Stimulated activated CD8-positive, alpha-beta memory T cell treated with anti-CD3 and anti-CD28 coated beads, Interleukin-2, amount 100 ng/mL, for 48 hours (primary cell): ENCODE measurements around the gene HGFAC.

Experiments used
- DNase-seq, 2 donors: peaks; one replicate each; pipeline ENCODE4 v3.0.0-alpha.2; 2020; ENCODE audit warnings: low read depth in 2 of 2

The HGFAC gene

GRCh38 chr4:3473181-3473950 is 31.6 kb downstream of the HGFAC start:
- DNase-seq: no peak

DNA sequence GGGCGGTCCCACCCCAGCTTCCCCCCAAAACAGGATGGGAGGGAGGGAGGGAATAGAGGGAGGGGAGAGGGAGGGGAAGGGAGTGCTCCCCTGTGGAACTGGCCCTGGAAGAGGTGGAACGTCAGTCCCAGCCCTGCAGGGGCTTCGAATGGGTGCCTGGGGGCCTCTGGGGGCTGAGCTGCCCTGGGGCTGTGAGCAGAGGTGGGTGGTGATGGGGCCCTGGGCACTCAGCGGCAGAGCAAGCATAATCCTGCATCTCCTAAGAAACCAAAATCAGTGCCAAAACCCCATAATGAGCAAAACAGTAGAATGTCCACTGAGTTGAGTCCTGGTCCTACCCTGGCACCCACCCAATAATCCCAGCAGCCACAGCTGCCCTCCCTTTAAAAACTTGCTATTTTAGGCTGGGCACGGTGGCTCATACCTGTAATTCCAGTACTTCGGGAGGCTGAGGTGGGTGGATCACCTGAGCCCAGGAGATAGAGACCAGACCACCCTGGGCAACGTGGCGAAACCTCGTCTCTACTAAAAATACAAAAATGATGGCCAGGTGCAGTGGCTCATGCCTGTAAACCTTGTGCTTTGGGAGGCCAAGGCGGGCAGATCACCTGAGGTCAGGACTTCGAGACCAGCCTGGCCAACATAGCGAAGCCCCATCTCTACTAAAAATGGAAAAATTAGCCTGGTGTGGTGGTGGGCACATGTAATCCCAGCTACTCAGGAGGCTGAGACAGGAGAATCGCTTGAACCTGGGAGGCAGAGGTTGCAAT is 32.4 kb downstream of the HGFAC start:
- no peak for DNase-seq

GRCh38 chr4:3475041-3475712 is 33.4 kb downstream of the HGFAC start:
- DNase-seq: no peak

DNA sequence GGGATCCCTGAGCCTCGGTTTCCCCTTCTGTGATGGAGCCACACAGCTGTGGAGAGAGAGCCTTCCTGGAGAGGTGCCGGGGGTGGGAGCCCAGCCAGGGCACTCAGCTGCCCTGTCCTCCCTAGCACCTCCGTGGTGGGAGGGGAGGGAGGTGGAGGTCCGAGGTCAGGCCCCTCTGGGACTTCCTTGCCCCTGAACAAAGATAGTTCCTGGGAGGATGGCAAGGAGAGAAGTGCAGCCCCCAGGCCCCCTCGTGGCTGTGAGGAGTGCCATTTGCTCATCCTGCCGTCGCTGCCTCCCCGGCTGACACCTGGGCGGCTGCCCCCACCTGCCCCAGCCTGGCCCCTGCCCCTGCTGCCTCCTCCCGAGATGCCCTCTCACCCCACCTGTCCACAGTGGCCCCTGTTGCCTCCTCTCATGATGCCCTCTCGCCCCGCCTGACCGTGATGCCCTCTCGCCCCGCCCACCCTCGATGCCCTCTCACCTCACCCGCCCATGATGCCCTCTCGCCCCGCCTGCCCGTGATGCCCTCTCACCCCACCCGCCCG is 34.0 kb downstream of the HGFAC start:
- DNase-seq: no peak

GRCh38 chr4:3476341-3476747 is 34.6 kb downstream of the HGFAC start:
- DNase-seq: no peak

DNA sequence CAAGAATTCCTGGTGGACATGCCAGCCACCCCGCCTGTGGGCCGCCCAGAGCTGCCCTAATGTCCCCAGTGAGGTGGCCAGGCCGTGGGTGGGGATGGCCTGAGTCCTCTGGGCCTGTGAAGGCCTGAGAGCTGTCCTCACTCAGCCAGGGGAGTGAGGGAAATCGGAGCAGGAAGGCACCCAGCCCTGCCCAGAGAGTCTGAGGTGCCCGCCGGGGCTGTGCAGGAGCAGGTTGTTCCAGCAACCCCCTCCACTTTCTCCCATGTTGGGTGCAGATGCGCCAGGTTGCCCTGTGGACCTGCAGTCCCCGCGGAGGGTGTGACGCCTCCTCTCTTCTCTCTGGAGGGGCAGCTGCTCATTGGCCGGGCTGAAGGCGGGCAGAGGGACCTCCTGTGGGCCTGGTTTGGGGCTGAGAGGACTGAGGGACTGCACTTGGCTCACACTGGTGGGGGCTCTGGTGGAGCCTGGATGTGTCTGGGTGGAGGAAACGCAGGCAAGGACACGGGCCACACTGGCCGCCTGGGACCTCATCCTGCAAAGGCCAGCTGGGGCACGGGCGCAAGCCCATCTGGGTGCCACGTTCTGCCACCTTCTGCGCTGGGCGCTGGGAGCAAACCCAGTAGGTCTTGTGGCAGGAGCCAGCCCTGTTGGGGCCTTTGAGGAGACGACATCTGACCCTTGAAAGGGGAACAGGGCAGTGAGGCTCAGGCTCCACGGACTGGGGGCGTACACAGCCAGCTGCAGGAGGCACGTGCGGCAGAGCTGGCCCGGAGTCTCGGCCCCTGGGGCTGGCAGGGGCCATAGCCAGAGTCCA is 35.4 kb downstream of the HGFAC start:
- DNase-seq: no peak

- no peak for DNase-seq
These were observed 36.1 kb downstream of the HGFAC start for GRCh38 chr4:3477750-3478430.

DNA sequence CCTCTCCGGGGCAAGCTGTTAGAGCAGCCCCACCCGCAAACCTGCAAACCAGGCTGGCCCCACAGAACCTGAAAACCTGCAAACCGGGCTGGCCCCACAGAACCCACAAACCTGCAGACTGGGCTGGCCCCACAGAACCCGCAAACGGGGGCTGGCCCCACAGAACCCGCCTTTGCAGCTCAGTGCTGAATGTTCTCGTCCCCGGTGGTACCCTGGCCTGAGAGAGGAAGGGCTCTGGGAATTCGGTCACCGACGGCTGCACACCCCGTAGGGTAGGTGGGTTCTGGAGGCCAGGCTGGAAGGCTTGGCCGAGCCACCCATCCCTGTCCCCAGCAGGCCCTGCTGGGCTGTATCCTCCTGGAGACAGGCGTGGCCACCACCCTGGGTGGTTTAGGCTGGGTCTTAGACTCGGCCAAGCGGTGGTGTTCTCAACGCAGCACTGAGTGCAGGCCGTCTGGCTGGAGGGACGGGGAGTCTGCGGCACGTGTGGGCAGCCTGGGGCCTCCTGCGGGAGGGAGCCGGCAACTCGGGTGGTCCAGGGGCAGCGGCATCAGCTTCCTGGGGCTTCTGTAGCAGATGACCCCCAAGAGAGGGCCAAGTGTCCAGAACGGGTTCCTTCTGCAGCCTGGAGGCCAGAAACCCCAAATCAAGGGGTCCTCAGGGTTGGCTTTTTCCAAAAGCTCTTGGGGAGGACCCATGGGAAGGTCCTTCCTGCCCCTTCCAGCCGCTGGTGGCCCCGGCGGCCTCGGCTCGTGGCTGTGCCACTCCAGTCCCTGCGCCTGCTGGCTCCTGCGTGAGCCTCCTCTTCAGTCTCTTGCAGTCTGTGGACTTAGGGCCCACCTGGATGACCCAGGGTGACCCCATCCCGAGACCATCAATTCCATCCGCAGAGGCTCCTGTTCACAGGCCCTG is 36.9 kb downstream of the HGFAC start:
- DNase-seq: no peak

DNA sequence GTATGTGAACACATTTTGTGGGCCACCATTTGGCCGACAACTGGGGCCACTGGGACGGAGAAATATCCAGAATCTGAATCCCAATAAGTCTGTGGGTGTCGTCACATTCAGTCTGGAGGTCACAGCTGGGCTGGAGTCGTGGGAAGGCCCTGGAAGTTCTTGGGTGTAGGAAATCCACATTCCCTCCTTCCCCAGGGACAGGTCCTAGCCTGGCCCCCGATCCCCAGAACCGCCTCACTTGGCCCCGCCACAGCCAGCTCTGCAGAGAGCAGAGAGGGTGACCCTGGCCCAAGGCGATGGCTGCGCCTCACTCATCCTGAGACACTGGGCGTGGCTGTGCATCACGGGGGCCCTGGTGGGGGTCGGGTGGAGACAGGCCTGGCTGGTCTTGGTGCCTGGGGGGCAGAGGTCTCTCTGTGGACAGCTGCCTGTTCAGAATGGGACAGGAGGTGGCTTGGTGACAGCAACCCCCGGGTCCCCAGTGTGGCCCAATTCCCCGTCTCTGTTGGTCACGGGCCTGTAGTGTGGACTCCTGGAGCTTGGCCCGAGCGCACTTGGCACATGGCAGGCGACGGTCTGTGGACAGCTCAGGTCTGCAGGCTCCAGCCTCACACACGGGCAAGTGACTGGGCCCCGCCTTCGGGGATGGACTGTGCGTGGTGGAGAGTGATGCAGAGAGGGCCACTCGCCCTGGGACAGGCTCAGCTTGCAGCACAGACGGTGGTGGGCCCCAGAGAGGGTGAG is 37.8 kb downstream of the HGFAC start:
- DNase-seq: no peak

- DNase-seq: peak; percentile 64 to 77
These were observed 38.9 kb downstream of the HGFAC start for GRCh38 chr4:3480528-3481112.

- DNase-seq: no peak
These were observed 39.4 kb downstream of the HGFAC start for GRCh38 chr4:3481113-3481531.

GRCh38 chr4:3481783-3482393 is 40.1 kb downstream of the HGFAC start:
- no peak for DNase-seq

DNA sequence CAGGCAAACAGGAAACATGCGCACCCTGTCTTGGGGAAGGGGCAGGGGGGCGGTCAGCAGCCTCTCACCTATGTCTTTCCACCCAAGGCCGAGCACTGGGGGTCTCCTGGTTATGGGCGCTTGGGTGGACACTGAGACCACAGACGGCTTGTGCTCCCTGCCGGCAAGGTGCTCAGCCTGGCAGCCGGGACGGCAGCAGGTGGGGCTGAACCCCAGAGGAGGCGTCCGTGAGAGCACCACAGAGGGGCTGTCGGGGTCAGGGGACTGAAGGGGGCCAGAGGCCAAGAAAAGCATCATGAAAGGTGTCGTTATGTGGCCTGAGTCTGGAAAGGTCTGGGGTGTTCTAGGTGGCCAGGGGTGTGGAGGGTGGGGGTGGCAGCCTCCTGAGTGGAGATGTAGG is 40.9 kb downstream of the HGFAC start:
- DNase-seq: no peak

- no peak for DNase-seq
These were observed 41.7 kb downstream of the HGFAC start for GRCh38 chr4:3483471-3483921.

DNA sequence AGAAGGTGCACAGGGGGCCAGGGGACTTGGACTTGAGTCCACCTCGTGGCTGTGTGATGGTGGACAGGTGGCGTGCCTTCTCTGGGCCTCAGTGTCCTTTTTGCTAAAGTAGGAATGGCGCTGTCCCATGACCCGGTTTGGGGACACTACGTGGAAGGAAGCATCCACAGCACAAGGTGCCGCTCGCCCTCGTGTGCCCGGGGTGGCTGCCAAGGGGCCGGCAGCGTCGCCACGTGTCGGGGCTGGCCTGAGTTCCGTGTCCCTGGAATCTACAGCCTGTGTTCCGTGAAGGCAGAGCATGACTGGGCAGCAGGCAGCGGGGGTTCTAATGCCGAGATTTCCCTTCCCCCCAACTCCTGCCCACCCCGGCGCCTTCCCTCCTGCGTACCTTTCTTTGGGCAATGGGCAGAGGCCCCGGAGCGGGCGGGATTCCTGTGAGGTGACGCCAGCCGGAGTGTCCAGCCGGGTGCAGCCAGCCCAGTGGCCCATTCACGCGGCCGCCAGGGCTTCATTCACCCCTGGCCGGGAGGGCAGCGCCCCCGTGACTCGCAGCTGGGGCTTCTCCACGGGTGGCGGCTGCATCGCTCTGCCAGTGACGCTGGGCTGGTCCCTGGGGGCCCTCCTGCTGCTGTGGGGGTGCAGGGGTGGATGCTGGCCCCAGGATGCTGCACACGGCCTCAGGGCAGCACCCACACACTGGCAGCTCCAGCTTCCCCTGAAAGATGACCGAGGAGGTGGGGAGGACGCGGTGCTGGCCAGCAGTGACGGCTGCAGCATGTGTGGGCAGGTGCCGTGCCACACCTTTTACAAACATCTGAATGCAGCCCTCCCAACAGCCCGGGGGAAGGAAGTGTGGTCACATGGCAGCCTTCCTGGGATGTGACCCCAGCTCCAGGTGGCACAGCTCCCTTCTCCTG is 42.5 kb downstream of the HGFAC start:
- DNase-seq: no peak

DNA sequence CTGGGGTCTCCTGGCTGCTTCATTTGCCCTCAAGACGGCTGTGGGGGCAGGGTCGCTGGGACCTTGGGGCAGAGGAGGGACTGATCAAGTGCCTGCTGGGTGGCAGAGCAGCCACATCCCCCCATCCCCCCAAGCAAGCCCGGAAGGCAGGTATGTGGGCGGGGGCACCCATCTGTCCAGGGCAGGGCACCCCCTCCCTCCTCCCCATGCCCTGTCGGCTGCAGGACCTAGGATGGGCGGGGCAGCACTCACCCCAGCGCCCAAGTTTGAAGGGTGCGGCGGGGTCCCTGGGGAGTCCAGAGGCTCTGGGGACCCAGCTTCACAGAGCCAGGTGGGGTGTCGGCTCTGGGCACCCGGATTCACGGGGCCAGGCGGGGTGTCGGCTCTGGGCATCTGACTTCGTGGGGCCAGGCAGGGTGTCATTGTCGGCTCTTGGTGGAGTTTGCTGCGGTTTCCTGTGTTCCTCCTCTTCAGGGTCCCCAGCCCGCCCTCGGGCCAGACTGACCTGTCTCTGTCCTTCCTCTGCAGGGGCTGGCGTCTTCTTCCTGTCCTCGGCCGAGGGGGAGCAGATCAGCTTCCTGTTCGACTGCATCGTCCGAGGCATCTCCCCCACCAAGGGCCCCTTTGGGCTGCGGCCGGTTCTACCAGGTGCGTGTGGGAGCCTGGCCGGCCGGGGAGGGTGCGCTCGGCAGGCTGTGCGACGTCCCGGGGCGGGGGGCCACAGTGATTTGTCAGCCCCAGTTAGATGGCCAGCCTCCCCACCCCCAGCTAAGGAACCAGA is 43.4 kb downstream of the HGFAC start:
- DNase-seq: no peak
